Adrenal gland (tissue), 5 donors: ENCODE results near the gene NHERF2.

Experiments used
- CTCF ChIP-seq, 6 experiments: fragments of 450-650 bp in 4 of 6; fragments of 200-600 bp in 2 of 6; sonication (generic) in 1 of 6; IDR thresholded peaks; 1 replicate in 5 of 6; 2 replicates in 1 of 6; pipeline versions ENCODE4 v1.5.1 to v1.8.0; 2016 to 2021; ENCODE audit warnings: antibody characterized with exemption in 6 of 6, mild to moderate bottlenecking in 2 of 6, moderate library complexity in 1 of 6
- POLR2A ChIP-seq, 2 donors: fragments of 450-650 bp; IDR thresholded peaks; one replicate each; pipeline ENCODE4 v1.6.1; 2017; ENCODE audit warnings: antibody characterized with exemption in 2 of 2, mild to moderate bottlenecking in 2 of 2, moderate library complexity in 1 of 2
- donor health status: DM: no; HTN: no; CAD: no.

GRCh38 chr16:2057438-2057837, 30.7 kb downstream of the NHERF2 start:
- no peak for TF ChIP-seq CTCF (IDR thresholded peaks at IDR 0.05)
- TF ChIP-seq POLR2A (IDR thresholded peaks at IDR 0.05): no peak
